ENCODE results near the gene EBF3. TPM values are rescaled to one million over a fixed set of nuclear protein-coding genes. Genes with fewer than 3 reads are reported as not detected.
"Not testable (repeated sequence)": the region's sequence is repeated elsewhere in the genome, so short reads cannot be mapped to it uniquely, and the experiment has no call there.

The EBF3 gene
- total RNA-seq, 1 experiment from 2014 or later: 0.22 TPM

DNA sequence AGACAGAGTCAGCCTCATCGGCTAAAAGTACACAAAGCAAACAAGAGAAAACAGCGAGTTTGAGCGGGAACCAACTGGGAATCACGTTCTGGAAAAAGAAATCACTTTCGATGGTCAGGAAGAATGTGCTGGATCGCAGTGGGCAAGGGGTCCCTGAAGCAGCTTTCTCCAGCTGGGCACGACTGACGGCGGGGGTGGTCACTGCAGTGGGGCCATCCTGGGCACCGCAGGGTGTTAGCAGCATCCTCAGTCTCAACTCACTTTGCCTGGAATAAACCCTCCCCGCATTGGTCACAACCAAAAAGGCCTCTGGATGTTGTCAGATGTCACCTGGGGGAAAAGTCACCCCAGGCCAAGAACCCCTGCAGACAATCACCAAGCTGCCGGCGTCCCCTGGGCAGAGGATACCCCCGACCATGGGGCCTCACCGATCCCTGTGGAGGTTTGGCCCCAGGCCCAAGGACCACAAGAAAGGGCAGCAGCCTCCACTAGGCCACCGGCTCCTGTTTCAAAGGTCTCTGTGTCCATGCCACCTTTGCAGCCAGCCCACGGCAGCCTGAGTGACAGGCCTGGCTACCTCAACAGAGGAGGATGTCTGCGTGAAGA is 42.9 kb downstream of the EBF3 start:
- DNase-seq: no peak
- TF ChIP-seq CTCF (conservative IDR thresholded peaks at IDR 0.05): no peak
- Histone ChIP-seq H2BK20ac (ENCODE audit: low read depth, low read length, poor library complexity, severe bottlenecking) (no peak overlapping the region), H3K27ac (ENCODE audit: insufficient read length, low read depth, low read length) (no peak overlapping the region), H3K79me1 (ENCODE audit: insufficient read depth, low read depth, low read length, poor library complexity, severe bottlenecking) (no peaks in the 10 kb centered on the region), H4K5ac (ENCODE audit: insufficient read length, low read depth, low read length) (no peak overlapping the region), H3K18ac (ENCODE audit: insufficient read length, low read depth, low read length) (no peak overlapping the region), H2AFZ (ENCODE audit: low read length) (no peak overlapping the region), H3T11ph (ENCODE audit: low read length) (no peak overlapping the region), H3K23me2 (ENCODE audit: insufficient read length, low read depth, low read length, poor library complexity, severe bottlenecking) (no peaks in the 10 kb centered on the region), H2BK12ac (ENCODE audit: insufficient read length, low read depth, low read length) (no peak overlapping the region), H2BK120ac (ENCODE audit: low read depth, low read length, poor library complexity, severe bottlenecking) (no peak overlapping the region), H3K4ac (ENCODE audit: low read depth, low read length) (no peak overlapping the region), H3K27me3 (ENCODE audit: insufficient read depth, low read length) (no peaks in the 10 kb centered on the region), H3K4me1 (ENCODE audit: insufficient read depth, low read length) (no peaks in the 10 kb centered on the region), H3K56ac (ENCODE audit: insufficient read length, low read depth, low read length) (no peak overlapping the region), H3K9me3 (ENCODE audit: control insufficient read depth, low read depth, low read length) (no peaks in the 10 kb centered on the region), H4K91ac (ENCODE audit: insufficient read length, low read depth, low read length) (no peak overlapping the region), H3K9ac (ENCODE audit: extremely low read depth, insufficient read length, low read length) (no peak overlapping the region), H2BK15ac (ENCODE audit: low read depth, low read length) (no peak overlapping the region), H2BK5ac (ENCODE audit: insufficient read length, low read length) (no peak overlapping the region), H4K20me1 (ENCODE audit: control insufficient read depth, insufficient read depth, insufficient read length) (no peaks in the 10 kb centered on the region), H2AK5ac (ENCODE audit: insufficient read length, low read length) (no peak overlapping the region), H3K23ac (ENCODE audit: insufficient read length, low read depth, low read length) (no peak overlapping the region), H4K8ac (replicated peaks; ENCODE audit: insufficient read length, low read depth, low read length) (no peak overlapping the region), H3K79me2 (ENCODE audit: insufficient read depth, low read length) (no peaks in the 10 kb centered on the region), H3K14ac (ENCODE audit: insufficient read depth, low read length) (no peak overlapping the region), H3K4me2 (ENCODE audit: insufficient read depth, insufficient read length, low read length) (no peak overlapping the region)
- H3K4me3 Mint-ChIP-seq: no peak overlapping the region
- WGBS (ENCODE audit: extremely low coverage, insufficient read length, low lambda C conversion rate): no CpG with 5 or more reads among the region's 18 CpGs
- no peaks in the 10 kb centered on the region; a peak in 2 of 5 replicates for H3K9me3 Mint-ChIP-seq
- no peaks in the 10 kb centered on the region for H3K27me3 Mint-ChIP-seq (ENCODE audit: low read depth)
- no peak overlapping the region; a peak in 2 of 7 replicates for H3K27ac Mint-ChIP-seq
- H3K4me1 Mint-ChIP-seq: no peaks in the 10 kb centered on the region
- no peaks in the 10 kb centered on the region for H3K36me3 Mint-ChIP-seq (ENCODE audit: insufficient read depth in 1 of 3, low read depth in 3 of 3)

DNA sequence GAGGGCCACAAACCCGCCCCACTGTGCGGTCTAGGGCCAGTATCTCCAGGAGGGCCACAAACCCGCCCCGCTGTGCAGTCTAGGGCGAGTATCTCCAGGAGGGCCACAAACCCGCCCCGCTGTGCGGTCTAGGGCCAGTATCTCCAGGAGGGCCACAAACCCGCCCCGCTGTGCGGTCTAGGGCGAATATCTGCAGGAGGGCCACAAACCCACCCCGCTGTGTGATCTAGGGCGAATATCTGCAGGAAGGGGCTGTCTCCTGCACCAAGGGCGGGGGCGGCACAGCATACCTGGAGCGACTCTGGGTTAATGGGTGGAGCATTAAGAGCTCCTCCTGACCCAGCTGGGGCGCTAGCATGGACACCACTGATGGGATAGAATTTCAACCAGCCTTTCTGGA is 43.9 kb downstream of the EBF3 start:
- not testable (repeated sequence) for H2BK5ac ChIP-seq (ENCODE audit: insufficient read length, low read length); DNase-seq; H3K56ac ChIP-seq (ENCODE audit: insufficient read length, low read depth, low read length); H2BK12ac ChIP-seq (ENCODE audit: insufficient read length, low read depth, low read length); H3K4me1 Mint-ChIP-seq; H3T11ph ChIP-seq (ENCODE audit: low read length); H3K4me3 Mint-ChIP-seq; H4K91ac ChIP-seq (ENCODE audit: insufficient read length, low read depth, low read length); H3K23me2 ChIP-seq (ENCODE audit: insufficient read length, low read depth, low read length, poor library complexity, severe bottlenecking); H3K27ac Mint-ChIP-seq; H3K9me3 Mint-ChIP-seq; H2AFZ ChIP-seq (ENCODE audit: low read length); H3K27me3 ChIP-seq (ENCODE audit: insufficient read depth, low read length); H3K79me2 ChIP-seq (ENCODE audit: insufficient read depth, low read length); H4K5ac ChIP-seq (ENCODE audit: insufficient read length, low read depth, low read length); H3K27ac ChIP-seq (ENCODE audit: insufficient read length, low read depth, low read length); H3K9me3 ChIP-seq (ENCODE audit: control insufficient read depth, low read depth, low read length); H3K23ac ChIP-seq (ENCODE audit: insufficient read length, low read depth, low read length); H2BK120ac ChIP-seq (ENCODE audit: low read depth, low read length, poor library complexity, severe bottlenecking); H2AK5ac ChIP-seq (ENCODE audit: insufficient read length, low read length); H3K36me3 Mint-ChIP-seq (ENCODE audit: insufficient read depth in 1 of 3, low read depth in 3 of 3); H3K27me3 Mint-ChIP-seq (ENCODE audit: low read depth); H4K8ac ChIP-seq (replicated peaks; ENCODE audit: insufficient read length, low read depth, low read length); H3K79me1 ChIP-seq (ENCODE audit: insufficient read depth, low read depth, low read length, poor library complexity, severe bottlenecking); H2BK20ac ChIP-seq (ENCODE audit: low read depth, low read length, poor library complexity, severe bottlenecking); H3K4me1 ChIP-seq (ENCODE audit: insufficient read depth, low read length); H3K14ac ChIP-seq (ENCODE audit: insufficient read depth, low read length); H2BK15ac ChIP-seq (ENCODE audit: low read depth, low read length); H3K4me2 ChIP-seq (ENCODE audit: insufficient read depth, insufficient read length, low read length); H3K9ac ChIP-seq (ENCODE audit: extremely low read depth, insufficient read length, low read length); H3K4ac ChIP-seq (ENCODE audit: low read depth, low read length); H3K18ac ChIP-seq (ENCODE audit: insufficient read length, low read depth, low read length); H4K20me1 ChIP-seq (ENCODE audit: control insufficient read depth, insufficient read depth, insufficient read length)
- no CpG with 5 or more reads among the region's 18 CpGs for whole genome bisulfite sequencing (ENCODE audit: extremely low coverage, insufficient read length, low lambda C conversion rate)
